Gastrocnemius medialis (tissue), 4 donors: ENCODE results near the gene GPRC5A. TPM values are rescaled to one million over a fixed set of nuclear protein-coding genes. Genes with fewer than 3 reads are reported as not detected.

Experiments used
- ATAC-seq, 2 donors: fragments of 150-250 bp; one replicate each; pipeline ENCODE4 v1.9.1; 2016
- DNase-seq, 2 donors: peaks; one replicate each; pipeline ENCODE4 v3.0.0-alpha.2; 2019
- H3K27ac ChIP-seq, 4 donors: fragments of 200-600 bp; sonication (generic); 1 replicate in 1 of 4; 2 replicates in 3 of 4; pipeline ENCODE4 v1.5.1; 2016 to 2018; ENCODE audit warnings: mild to moderate bottlenecking in 2 of 4, moderate library complexity in 1 of 4
- H3K27me3 ChIP-seq, 3 donors: fragments of 200-600 bp; sonication (generic) in 2 of 3; 1 replicate in 1 of 3; 2 replicates in 2 of 3; pipeline versions ENCODE4 v1.5.1 to v1.6.0; 2016 to 2019; ENCODE audit warnings: mild to moderate bottlenecking in 1 of 3, moderate library complexity in 1 of 3
- H3K36me3 ChIP-seq, 2 donors: fragments of 200-600 bp; sonication (generic) in 1 of 2; one replicate each; pipeline ENCODE4 v1.5.1; 2017 to 2018
- H3K4me1 ChIP-seq, 2 donors: fragments of 200-600 bp; sonication (generic) in 1 of 2; one replicate each; pipeline ENCODE4 v1.5.1; 2016 to 2017; ENCODE audit warnings: mild to moderate bottlenecking in 2 of 2
- H3K4me3 ChIP-seq, 4 donors: fragments of 200-600 bp; sonication (generic) in 3 of 4; 1 replicate in 1 of 4; 2 replicates in 3 of 4; pipeline ENCODE4 v1.5.1; 2016 to 2019; ENCODE audit warnings: mild to moderate bottlenecking in 2 of 4
- H3K9me3 ChIP-seq, 3 donors: fragments of 200-600 bp; sonication (generic) in 2 of 3; 1 replicate in 1 of 3; 2 replicates in 2 of 3; pipeline ENCODE4 v1.5.1; 2016 to 2019
- CTCF ChIP-seq, 5 experiments: fragments of 450-650 bp in 3 of 5; fragments of 200-600 bp in 2 of 5; sonication (generic) in 2 of 5; IDR thresholded peaks in 4 of 5; conservative IDR thresholded peaks in 1 of 5; 1 replicate in 4 of 5; 2 replicates in 1 of 5; pipeline ENCODE4 v1.5.1; 2016 to 2019; ENCODE audit warnings: antibody characterized with exemption in 5 of 5, mild to moderate bottlenecking in 3 of 5, moderate library complexity in 3 of 5
- POLR2A ChIP-seq, 2 donors: fragments of 450-650 bp; IDR thresholded peaks; one replicate each; pipeline ENCODE4 v1.6.1; 2017; ENCODE audit warnings: antibody characterized with exemption in 2 of 2, mild to moderate bottlenecking in 2 of 2, moderate library complexity in 2 of 2
- in situ Hi-C, 4 donors: fragments of 200-750 bp; cut with MboI; loops; one replicate each; pipeline versions ENCODE4 v1.15.0 to v1.8.0; 2017; ENCODE audit warnings: low sequenced_read_pairs in 4 of 4
- intact Hi-C: fragments of 100-400 bp; cut with DNase I; formaldehyde crosslinking; loops from one replicate; pipeline ENCODE4 v1.15.1; 2023; ENCODE audit warnings: low total_unique reads
- total RNA-seq, 4 donors: library from RNA; depleted of rRNA; stranded (reverse); fragments of >200 nt; gene quantifications; one replicate each; pipeline versions ENCODE4 v1.1.0 to v1.2.3, GENCODE V29; 2016

Gene GPRC5A
- total RNA-seq, 4 donors from 2014 or later: 0.23 to 5.8 (median 0.52) TPM

GRCh38 chr12:12877781-12878455, 13.4 kb upstream of the GPRC5A start:
- no peaks in the 10 kb centered on the region for H3K36me3 ChIP-seq
- H3K9me3 ChIP-seq: no peaks in the 10 kb centered on the region
- TF ChIP-seq CTCF (IDR thresholded peaks at IDR 0.05 in 4 of 5, conservative IDR thresholded peaks at IDR 0.05 in 1 of 5) (no peak), POLR2A (IDR thresholded peaks at IDR 0.05) (no peak)
- no peaks in the 10 kb centered on the region for H3K4me1 ChIP-seq
- no peak overlapping the region for H3K4me3 ChIP-seq
- in situ Hi-C loops (no loop called here), intact Hi-C loops (no loop called here)
- H3K27me3 ChIP-seq: no peaks in the 10 kb centered on the region
- H3K27ac ChIP-seq: no peak overlapping the region
- DNase-seq (no peak), ATAC-seq (no peak)

GRCh38 chr12:12880537-12880936, 10.8 kb upstream of the GPRC5A start:
- in situ Hi-C loops (no loop called here), intact Hi-C loops (no loop called here)
- ATAC-seq (no peak), DNase-seq (no peak)
- H3K27me3 ChIP-seq: no peaks in the 10 kb centered on the region
- no peaks in the 10 kb centered on the region for H3K9me3 ChIP-seq
- H3K4me3 ChIP-seq: no peak overlapping the region
- TF ChIP-seq CTCF (IDR thresholded peaks at IDR 0.05 in 4 of 5, conservative IDR thresholded peaks at IDR 0.05 in 1 of 5) (no peak), POLR2A (IDR thresholded peaks at IDR 0.05) (no peak)
- no peak overlapping the region for H3K27ac ChIP-seq
- H3K36me3 ChIP-seq: no peaks in the 10 kb centered on the region
- no peaks in the 10 kb centered on the region for H3K4me1 ChIP-seq

- H3K36me3 ChIP-seq: no peaks in the 10 kb centered on the region
- H3K4me3 ChIP-seq: no peak overlapping the region
- no peak for ATAC-seq
- H3K4me1 ChIP-seq: no peaks in the 10 kb centered on the region
- no peaks in the 10 kb centered on the region for H3K27me3 ChIP-seq
- H3K9me3 ChIP-seq: no peaks in the 10 kb centered on the region
- DNase-seq: no peak
- no peak for TF ChIP-seq POLR2A (IDR thresholded peaks at IDR 0.05)
- no peak for TF ChIP-seq CTCF (IDR thresholded peaks at IDR 0.05 in 4 of 5, conservative IDR thresholded peaks at IDR 0.05 in 1 of 5)
- H3K27ac ChIP-seq: no peak overlapping the region
- intact Hi-C loops: no loop called here
- in situ Hi-C loops: no loop called here
Measured at GRCh38 chr12:12881151-12881909, 10.0 kb upstream of the GPRC5A start.

GRCh38 chr12:12882288-12882687, 9.1 kb upstream of the GPRC5A start:
- intact Hi-C loops: no loop called here

GRCh38 chr12:12883369-12884001, 7.9 kb upstream of the GPRC5A start:
- H3K27ac ChIP-seq: no peak overlapping the region
- no peak for TF ChIP-seq POLR2A (IDR thresholded peaks at IDR 0.05)
- TF ChIP-seq CTCF (IDR thresholded peaks at IDR 0.05 in 4 of 5, conservative IDR thresholded peaks at IDR 0.05 in 1 of 5): no peak
- DNase-seq: no peak
- peaks cover 0 to 10% (median 3%) of the 10 kb centered on the region in 3 donors for H3K27me3 ChIP-seq
- H3K4me3 ChIP-seq: no peak overlapping the region
- no peaks in the 10 kb centered on the region for H3K4me1 ChIP-seq
- no peaks in the 10 kb centered on the region for H3K9me3 ChIP-seq
- H3K36me3 ChIP-seq: no peaks in the 10 kb centered on the region
- in situ Hi-C loops (no loop called here), intact Hi-C loops (no loop called here)
- no peak for ATAC-seq

More at GRCh38 chr12:12882288-12882687, 9.1 kb upstream of the GPRC5A start:
- no peaks in the 10 kb centered on the region for H3K9me3 ChIP-seq
- H3K4me3 ChIP-seq: no peak overlapping the region
- no peaks in the 10 kb centered on the region for H3K36me3 ChIP-seq
- no peak for ATAC-seq
- H3K27ac ChIP-seq: no peak overlapping the region
- H3K4me1 ChIP-seq: no peaks in the 10 kb centered on the region
- TF ChIP-seq POLR2A (IDR thresholded peaks at IDR 0.05): no peak
- in situ Hi-C loops: no loop called here
- no peak for DNase-seq
- peaks cover 0 to under 1% (median 0%) of the 10 kb centered on the region in 3 donors for H3K27me3 ChIP-seq
